ENCODE results near the gene KHDRBS2. TPM values are rescaled to one million over a fixed set of nuclear protein-coding genes. Genes with fewer than 3 reads are reported as not detected.

KHDRBS2 gene
- total and polyA plus RNA-seq, 2 of the 4 experiments (the other 2 are of a cell fraction) = not detected

DNA sequence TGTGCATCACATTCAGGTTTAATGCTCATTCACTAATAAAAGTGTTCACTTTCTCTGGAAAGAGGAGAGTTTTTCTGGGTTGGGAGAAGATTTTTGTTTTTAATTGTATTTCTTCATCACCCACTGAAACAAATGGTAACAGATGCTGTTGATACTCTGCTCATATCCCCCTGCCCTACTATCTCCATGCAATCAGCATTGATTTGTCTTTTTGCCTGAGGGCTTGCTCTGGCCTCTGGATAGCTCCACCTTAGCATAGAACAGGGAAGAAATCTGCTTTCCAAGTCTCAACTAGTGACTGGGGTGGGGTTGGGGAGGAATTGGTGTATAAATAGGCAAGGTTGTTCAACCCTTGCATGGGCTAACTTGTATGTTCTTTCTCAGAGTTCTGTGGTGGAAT lies 296.4 kb downstream of the KHDRBS2 start:
- intact Hi-C loops (cut with micrococcal nuclease) = no loop called here
- no peak overlapping the region for H4K91ac ChIP-seq (ENCODE audit: insufficient read depth, low read depth, low read length)
- H3K23ac ChIP-seq (ENCODE audit: low read depth, low read length) = no peak overlapping the region
- no peaks in the 10 kb centered on the region for H3K4me1 ChIP-seq (ENCODE audit: control insufficient read depth, insufficient read depth, low read length)
- H3K79me1 ChIP-seq (ENCODE audit: low read depth in 1 of 2, low read length in 2 of 2) = no peaks in the 10 kb centered on the region
- dilution Hi-C loops (cut with HindIII; ENCODE audit: low sequenced_read_pairs, unreplicated experiment) = no loop called here
- H2BK15ac ChIP-seq (ENCODE audit: low read depth, low read length) = no peak overlapping the region
- no peak overlapping the region for H4K5ac ChIP-seq (ENCODE audit: low read depth, low read length)
- no peak overlapping the region for H3K4me3 ChIP-seq (ENCODE audit: insufficient read depth, low read depth, low read length)
- no peak overlapping the region for H3K18ac ChIP-seq (ENCODE audit: low read depth, low read length)
- H2AFZ ChIP-seq (replicated peaks; ENCODE audit: low read length, poor library complexity) = no peak overlapping the region
- in situ Hi-C loops (cut with MboI; ENCODE audit: low sequenced_read_pairs) = no loop called here
- no peak overlapping the region for H3K27ac ChIP-seq (ENCODE audit: insufficient read depth, low read length)
- H3K9me3 ChIP-seq (ENCODE audit: control insufficient read depth, insufficient read depth, low read length) = peaks cover 2% of the 10 kb centered on the region; the same call in 1 of the 2 replicates
- H2BK5ac ChIP-seq (ENCODE audit: low read depth, low read length, poor library complexity, severe bottlenecking) = no peak overlapping the region
- CTCF ChIA-PET = no interaction called here
- no peak overlapping the region for H2AK5ac ChIP-seq (ENCODE audit: low read depth, low read length)
- TF ChIP-seq POLR2A (IDR thresholded peaks at IDR 0.05; ENCODE audit: low read depth, low read length) = no peak
- no peak for TF ChIP-seq CEBPB (IDR thresholded peaks at IDR 0.05; ENCODE audit: low read depth, low read length)
- no peak for TF ChIP-seq BHLHE40 (IDR thresholded peaks at IDR 0.05; ENCODE audit: low read depth, low read length)
- TF ChIP-seq MXI1 (IDR thresholded peaks at IDR 0.05; ENCODE audit: borderline replicate concordance, low read depth, low read length) = no peak
- no peak for TF ChIP-seq CHD1 (IDR thresholded peaks at IDR 0.05; ENCODE audit: low read depth, low read length)
- no peak for TF ChIP-seq RFX5 (IDR thresholded peaks at IDR 0.05; ENCODE audit: low read depth, low read length)
- no peak for TF ChIP-seq FOS (IDR thresholded peaks at IDR 0.05; ENCODE audit: low read depth, low read length)
- TF ChIP-seq MAZ (IDR thresholded peaks at IDR 0.05; ENCODE audit: borderline replicate concordance, low read depth, low read length) = no peak
- TF ChIP-seq, protein P1, sequence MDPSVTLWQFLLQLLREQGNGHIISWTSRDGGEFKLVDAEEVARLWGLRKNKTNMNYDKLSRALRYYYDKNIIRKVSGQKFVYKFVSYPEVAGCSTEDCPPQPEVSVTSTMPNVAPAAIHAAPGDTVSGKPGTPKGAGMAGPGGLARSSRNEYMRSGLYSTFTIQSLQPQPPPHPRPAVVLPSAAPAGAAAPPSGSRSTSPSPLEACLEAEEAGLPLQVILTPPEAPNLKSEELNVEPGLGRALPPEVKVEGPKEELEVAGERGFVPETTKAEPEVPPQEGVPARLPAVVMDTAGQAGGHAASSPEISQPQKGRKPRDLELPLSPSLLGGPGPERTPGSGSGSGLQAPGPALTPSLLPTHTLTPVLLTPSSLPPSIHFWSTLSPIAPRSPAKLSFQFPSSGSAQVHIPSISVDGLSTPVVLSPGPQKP (IDR thresholded peaks at IDR 0.05; ENCODE audit: borderline replicate concordance, low read depth, low read length) = no peak
- no peak for TF ChIP-seq NFE2L2 (IDR thresholded peaks at IDR 0.05; ENCODE audit: low read depth, low read length)
- no peaks in the 10 kb centered on the region for H3K9me1 ChIP-seq (ENCODE audit: insufficient read depth, low read length)
- no peaks in the 10 kb centered on the region for H3K36me3 ChIP-seq (ENCODE audit: control insufficient read depth, insufficient read depth, low read length)
- POLR2A ChIA-PET (ENCODE audit: unreplicated experiment) = no interaction called here
- no peak overlapping the region for H2BK120ac ChIP-seq (ENCODE audit: low read depth, low read length)
- no peaks in the 10 kb centered on the region for H3K27me3 ChIP-seq (ENCODE audit: control insufficient read depth, insufficient read depth, low read length)
- BruUV-seq (replicated peaks) = no TSS peak
- H3K4me2 ChIP-seq (ENCODE audit: low read depth, low read length) = no peak overlapping the region
- no peak overlapping the region for H2AK9ac ChIP-seq (replicated peaks; ENCODE audit: low read depth, low read length, poor library complexity)
- no peak overlapping the region for H4K8ac ChIP-seq (ENCODE audit: low read depth in 2 of 2, low read length in 2 of 2)
- H2BK20ac ChIP-seq (ENCODE audit: low read depth, low read length) = no peak overlapping the region
- no peak overlapping the region for H3K14ac ChIP-seq (replicated peaks; ENCODE audit: low read depth, low read length)
- ATAC-seq (ENCODE audit: low read depth) (no peak), DNase-seq (no peak)
- H3K4ac ChIP-seq (ENCODE audit: low read depth, low read length) = no peak overlapping the region
- H3K9ac ChIP-seq (ENCODE audit: low read depth, low read length) = no peak overlapping the region
- H3K56ac ChIP-seq (ENCODE audit: extremely low read depth, insufficient read depth, low read length) = no peak overlapping the region
- H4K20me1 ChIP-seq (ENCODE audit: insufficient read depth, low read length) = no peaks in the 10 kb centered on the region

Data from IMR-90 (cell line).